ENCODE results near the gene DCUN1D3. TPM values are rescaled to one million over a fixed set of nuclear protein-coding genes. Genes with fewer than 3 reads are reported as not detected.

The DCUN1D3 gene
- polyA plus RNA-seq, 1 donor (not counting 4 experiments of a cell fraction or from before 2014, with no cell fraction given), result 9.4 TPM

GRCh38 chr16:20923876-20924275, 23.7 kb upstream of the DCUN1D3 start:
- Histone ChIP-seq H3K9ac (ENCODE audit: control insufficient read depth, extremely low read depth, insufficient read depth, low read length) (no peak overlapping the region), H3K9me1 (ENCODE audit: control insufficient read depth, extremely low read depth, insufficient read depth, low read length) (no peaks in the 10 kb centered on the region), H3K36me3 (ENCODE audit: control insufficient read depth in 2 of 2, extremely low read depth in 1 of 2, insufficient read depth in 2 of 2, low read length in 2 of 2) (no peaks in the 10 kb centered on the region), H3K4me1 (ENCODE audit: control insufficient read depth, extremely low read depth, insufficient read depth, low read length) (no peaks in the 10 kb centered on the region), H2AFZ (ENCODE audit: control insufficient read depth, low read length) (no peak overlapping the region), H3K79me2 (ENCODE audit: control insufficient read depth, insufficient read depth, low read length) (no peaks in the 10 kb centered on the region), H3K4me3 (ENCODE audit: control insufficient read depth in 2 of 3, extremely low read depth in 1 of 3, insufficient read depth in 2 of 3, low read depth in 1 of 3, low read length in 3 of 3) (no peak overlapping the region), H4K20me1 (ENCODE audit: control insufficient read depth, extremely low read depth, insufficient read depth, low read length) (no peaks in the 10 kb centered on the region), H3K27me3 (ENCODE audit: control insufficient read depth, extremely low read depth, insufficient read depth, low read length) (no peaks in the 10 kb centered on the region), H3K9me3 (ENCODE audit: control insufficient read depth, low read depth, low read length) (no peaks in the 10 kb centered on the region), H3K4me2 (ENCODE audit: control insufficient read depth, extremely low read depth, insufficient read depth, low read depth, low read length) (no peak overlapping the region), H3K27ac (ENCODE audit: control insufficient read depth, insufficient read depth, low read length) (no peak overlapping the region)
- no peak for DNase-seq (ENCODE audit: low read depth, low spot score)
- no peak for FAIRE-seq
- TF ChIP-seq CTCF (optimal IDR thresholded peaks at IDR 0.05 in 1 of 3, IDR thresholded peaks at IDR 0.05 in 1 of 3, conservative IDR thresholded peaks at IDR 0.05 in 1 of 3; ENCODE audit: extremely low read depth in 1 of 3, insufficient read depth in 2 of 3, low read length in 3 of 3) (no peak), EZH2 (IDR thresholded peaks at IDR 0.05; ENCODE audit: low read length) (no peak)
- dilution Hi-C loops (cut with MboI; ENCODE audit: extremely low pct_ligation_motif_present, low sequenced_read_pairs), result no loop called here

DNA sequence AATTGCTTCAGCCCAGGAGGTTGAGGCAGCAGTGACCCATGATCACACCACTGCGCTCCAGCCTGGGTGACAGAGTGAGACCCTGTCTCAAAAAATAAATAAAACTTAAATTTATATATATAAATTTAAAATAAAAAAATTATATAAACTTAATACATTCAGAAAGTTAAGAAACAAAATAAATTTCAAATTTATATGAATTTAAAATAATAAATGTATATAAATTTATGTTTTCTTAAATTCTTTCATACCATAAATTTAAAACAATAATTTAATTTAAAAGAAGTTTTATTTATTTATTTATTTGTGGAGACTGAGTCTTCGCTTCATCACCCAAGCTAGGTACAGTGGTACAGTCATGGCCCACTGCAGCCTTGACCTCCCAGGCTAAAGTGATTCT, 20.6 kb upstream of the DCUN1D3 start:
- TF ChIP-seq CTCF (optimal IDR thresholded peaks at IDR 0.05 in 1 of 3, IDR thresholded peaks at IDR 0.05 in 1 of 3, conservative IDR thresholded peaks at IDR 0.05 in 1 of 3; ENCODE audit: extremely low read depth in 1 of 3, insufficient read depth in 2 of 3, low read length in 3 of 3) (no peak), EZH2 (IDR thresholded peaks at IDR 0.05; ENCODE audit: low read length) (no peak)
- Histone ChIP-seq H3K4me3 (ENCODE audit: control insufficient read depth in 2 of 3, extremely low read depth in 1 of 3, insufficient read depth in 2 of 3, low read depth in 1 of 3, low read length in 3 of 3) (no peak overlapping the region), H3K36me3 (ENCODE audit: control insufficient read depth in 2 of 2, extremely low read depth in 1 of 2, insufficient read depth in 2 of 2, low read length in 2 of 2) (no peaks in the 10 kb centered on the region), H3K4me1 (ENCODE audit: control insufficient read depth, extremely low read depth, insufficient read depth, low read length) (no peaks in the 10 kb centered on the region), H3K79me2 (ENCODE audit: control insufficient read depth, insufficient read depth, low read length) (no peaks in the 10 kb centered on the region), H3K9me1 (ENCODE audit: control insufficient read depth, extremely low read depth, insufficient read depth, low read length) (no peaks in the 10 kb centered on the region), H3K9me3 (ENCODE audit: control insufficient read depth, low read depth, low read length) (no peaks in the 10 kb centered on the region), H2AFZ (ENCODE audit: control insufficient read depth, low read length) (no peak overlapping the region), H3K27me3 (ENCODE audit: control insufficient read depth, extremely low read depth, insufficient read depth, low read length) (no peaks in the 10 kb centered on the region), H4K20me1 (ENCODE audit: control insufficient read depth, extremely low read depth, insufficient read depth, low read length) (no peaks in the 10 kb centered on the region), H3K4me2 (ENCODE audit: control insufficient read depth, extremely low read depth, insufficient read depth, low read depth, low read length) (no peak overlapping the region), H3K9ac (ENCODE audit: control insufficient read depth, extremely low read depth, insufficient read depth, low read length) (no peak overlapping the region), H3K27ac (ENCODE audit: control insufficient read depth, insufficient read depth, low read length) (no peak overlapping the region)
- no peak for DNase-seq (ENCODE audit: low read depth, low spot score)
- dilution Hi-C loops (cut with MboI; ENCODE audit: extremely low pct_ligation_motif_present, low sequenced_read_pairs), result no loop called here
- FAIRE-seq, result no peak

Measured in keratinocyte (primary cell).